ENCODE measurements around the gene S100A8.
A peak's percentile ranks its signal among the peaks of the same experiment; 100 is the strongest.
"Not testable (repeated sequence)": the region's sequence is repeated elsewhere in the genome, so short reads cannot be mapped to it uniquely, and the experiment has no call there.

Gene S100A8

DNA sequence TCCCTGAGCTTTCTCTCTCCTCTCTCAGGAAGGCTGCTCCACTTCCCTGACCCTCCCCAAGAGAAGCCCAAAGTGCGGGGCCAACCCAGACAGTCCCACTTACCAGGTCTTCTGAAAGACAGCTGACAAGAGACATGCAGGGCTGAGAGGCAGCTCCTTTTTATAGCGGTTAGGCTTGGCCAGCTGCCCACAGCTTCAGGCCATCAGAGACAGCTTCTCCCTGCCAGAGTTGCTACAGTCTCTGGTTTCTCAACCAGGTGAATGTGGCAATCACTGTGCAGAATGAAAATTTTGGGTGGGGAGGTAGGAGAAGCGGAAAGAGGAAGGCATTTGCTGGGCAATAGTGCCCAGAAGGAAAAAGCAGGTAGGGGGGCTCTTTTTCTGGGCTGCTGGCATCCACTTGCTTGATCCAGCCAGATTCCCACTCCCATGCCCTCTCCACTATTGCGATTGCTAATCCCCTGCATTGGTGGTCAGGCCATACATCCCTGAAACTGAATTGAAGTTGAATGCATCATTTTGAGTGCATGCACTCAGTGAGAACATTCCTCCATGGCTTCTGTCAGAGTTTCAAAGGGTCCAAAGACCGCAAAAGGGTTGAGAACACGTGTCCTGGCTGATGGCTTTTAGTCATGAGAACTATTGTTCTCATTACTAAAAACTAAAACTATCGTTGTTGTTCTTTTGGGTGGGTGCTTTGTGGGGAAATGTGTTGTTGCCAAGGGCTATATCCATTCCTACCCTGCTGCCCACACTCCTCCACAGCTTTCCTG is at the start of gene S100A8:
S100A8 (minus strand) TSS at position 136 of the 773 bp plus-strand sequence. CDS start 538 bp downstream, outside the sequence.
- no peak for DNase-seq

DNA sequence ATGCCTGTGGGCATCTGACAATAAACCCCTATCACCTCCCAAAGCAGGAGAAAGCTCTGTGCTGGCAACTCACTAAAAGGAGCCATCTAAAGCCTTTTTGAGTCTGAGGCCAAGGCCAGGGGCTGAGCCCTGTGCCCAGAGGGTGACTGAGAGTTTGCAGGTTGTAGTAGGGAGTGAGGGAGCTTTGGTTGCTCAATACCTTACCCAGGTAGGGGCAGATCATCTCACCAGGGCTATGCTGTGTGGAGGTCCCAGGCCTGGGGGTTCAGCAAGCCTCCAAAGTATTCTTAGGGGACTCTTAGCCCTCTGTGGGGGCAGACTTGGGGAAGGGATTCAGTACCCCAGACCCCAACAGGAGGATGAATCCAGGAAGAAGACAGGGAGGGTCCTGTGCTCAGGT is 48.4 kb upstream of the S100A8 start:
- DNase-seq, result no peak

DNA sequence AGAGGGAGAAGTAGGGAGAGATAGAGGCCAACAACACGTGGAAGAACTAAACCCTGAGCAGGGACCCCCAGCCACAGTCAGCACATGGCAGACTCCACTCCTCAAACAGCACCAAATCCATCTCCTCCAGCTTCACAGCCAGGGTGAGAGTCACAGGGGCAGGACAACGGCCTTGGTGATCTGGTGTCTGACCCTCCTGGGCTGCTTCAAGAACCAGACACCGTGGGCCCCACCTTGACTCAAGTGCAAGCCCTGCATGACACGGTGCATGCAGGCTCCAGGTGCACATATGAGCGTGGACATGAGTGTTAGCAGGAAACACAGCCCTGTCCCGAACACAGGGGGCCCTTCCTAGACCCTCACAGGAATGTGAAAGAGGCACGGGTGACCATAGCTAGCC is 47.7 kb upstream of the S100A8 start:
- no peak for DNase-seq

DNA sequence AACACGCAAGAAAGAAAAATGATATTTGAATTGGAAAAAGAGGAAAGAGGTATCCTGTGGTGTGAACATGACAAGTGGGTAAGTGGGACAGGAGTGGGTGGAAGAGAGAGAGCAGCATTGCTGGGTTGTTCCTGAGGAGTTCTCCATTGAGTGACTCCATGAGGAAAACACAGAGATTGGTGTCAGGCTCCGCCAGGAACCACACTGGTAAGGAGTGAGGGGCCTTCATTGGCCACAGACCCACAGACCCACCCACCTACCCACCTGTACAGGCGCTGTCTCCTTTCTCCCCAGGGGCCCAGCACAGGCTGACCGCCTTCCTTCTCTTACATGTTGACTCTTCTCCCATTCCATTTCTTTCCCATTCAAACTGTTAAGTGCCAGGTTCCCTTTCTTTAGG is 46.4 kb upstream of the S100A8 start:
- no peak for DNase-seq

DNA sequence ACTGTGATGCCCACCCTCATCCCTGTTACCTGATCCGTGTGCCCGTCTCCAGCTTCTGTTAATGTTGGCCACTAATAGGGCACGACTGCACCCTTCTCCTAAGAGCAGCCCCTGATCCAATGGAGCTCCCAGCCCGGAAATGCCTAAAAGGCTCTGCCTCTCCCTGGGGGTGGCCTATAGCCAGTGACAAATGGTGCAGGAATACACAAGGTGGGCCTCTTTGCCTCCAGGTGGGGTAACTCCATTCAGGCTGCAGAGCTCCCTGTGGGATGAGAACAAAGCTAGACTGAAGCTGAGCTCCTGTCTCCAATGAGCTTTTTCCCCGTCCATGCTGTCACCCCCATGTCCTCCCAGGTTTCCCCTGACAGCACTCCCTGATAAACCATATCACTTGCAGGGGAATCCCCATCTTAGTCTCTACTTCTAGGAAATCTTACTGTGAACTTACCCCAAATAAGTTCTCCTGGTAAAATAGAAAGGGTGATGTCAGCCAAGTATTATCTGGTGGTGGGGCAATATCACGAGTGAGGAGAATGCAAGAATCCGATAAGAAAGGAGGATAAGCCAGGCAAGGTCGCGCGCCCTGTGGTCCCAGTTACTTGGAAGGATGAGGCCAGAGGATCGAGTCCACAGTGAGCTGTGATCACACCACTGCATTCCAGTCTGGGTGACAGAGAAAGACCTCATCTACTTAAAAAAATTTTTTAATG is 44.0 kb upstream of the S100A8 start:
- no peak for DNase-seq

DNA sequence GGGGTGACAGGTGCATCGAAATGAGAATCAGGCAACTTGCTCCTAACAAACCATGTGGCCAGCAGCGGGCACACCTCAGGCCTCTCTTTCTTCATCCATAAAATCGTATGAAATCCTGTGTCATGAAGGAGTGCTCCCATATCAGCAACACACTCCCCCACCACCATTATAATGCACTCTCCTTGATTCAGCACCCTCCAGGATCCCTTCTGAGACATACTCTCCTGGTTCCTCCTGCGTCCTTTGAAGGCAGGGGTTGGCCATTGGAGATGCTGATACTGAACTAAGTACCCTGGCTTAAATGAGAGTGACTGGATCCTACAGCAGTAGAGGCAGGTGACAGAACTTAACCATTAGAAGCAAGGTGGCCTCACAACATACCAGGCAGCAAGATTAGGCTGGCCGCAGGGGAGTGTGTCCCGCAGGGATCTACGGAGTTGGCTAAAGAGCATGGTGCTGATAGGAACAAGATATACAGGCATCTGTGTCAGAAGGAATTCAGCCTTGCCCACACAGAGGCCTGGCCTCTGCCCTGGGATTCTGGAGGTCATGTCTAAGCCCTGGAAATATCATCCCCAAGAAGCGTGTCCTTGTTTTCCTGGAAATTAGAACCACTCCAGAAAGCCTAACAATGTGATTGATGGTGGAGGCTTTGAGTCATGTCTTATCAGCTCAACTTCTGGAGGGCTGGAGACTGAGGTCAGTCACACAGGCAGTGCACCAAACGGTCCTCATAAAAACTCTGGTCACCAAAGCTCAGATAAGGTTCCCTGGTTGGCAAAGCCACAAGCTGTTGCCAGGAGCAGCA is 42.2 kb upstream of the S100A8 start:
- no peak for DNase-seq

DNA sequence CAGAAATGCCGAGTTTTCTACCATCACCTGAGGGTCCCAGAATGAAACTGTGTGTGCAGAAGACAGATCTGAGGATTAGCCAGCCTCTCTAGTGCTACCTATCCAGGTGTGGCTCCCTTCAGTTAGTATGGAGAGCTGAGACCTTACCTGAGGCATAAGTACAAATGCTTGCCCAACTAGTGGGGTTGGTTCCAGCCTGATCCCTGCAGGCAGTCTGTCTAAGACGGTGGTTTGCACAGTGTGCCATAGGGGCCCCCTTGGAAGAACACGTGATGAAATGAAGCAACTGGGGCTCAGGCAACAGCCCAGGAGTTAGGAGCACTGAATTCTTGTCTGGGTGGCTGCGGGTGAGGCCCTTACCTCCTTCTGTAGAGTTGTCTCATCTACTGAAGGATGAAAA is 41.1 kb upstream of the S100A8 start:
- DNase-seq, result no peak

DNA sequence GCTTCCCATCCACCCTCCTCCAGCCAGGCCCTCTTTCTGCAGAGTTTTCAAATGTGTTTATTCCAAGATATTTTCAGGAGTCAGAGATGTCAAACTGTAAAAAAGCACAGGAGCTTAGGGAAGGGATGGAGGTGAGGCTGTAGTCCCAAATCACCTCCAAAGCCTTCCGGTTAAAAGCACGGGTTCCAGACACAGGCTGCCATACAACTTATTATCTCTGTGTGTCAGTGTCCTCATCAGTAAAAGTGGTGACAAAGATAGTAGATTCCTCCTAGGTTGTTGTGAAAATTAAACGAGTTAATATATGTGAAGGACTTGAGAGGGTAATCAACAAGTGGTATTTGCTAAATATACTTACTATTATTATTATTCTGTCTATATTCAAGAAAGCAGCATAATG is 40.6 kb upstream of the S100A8 start:
- DNase-seq, result no peak

DNA sequence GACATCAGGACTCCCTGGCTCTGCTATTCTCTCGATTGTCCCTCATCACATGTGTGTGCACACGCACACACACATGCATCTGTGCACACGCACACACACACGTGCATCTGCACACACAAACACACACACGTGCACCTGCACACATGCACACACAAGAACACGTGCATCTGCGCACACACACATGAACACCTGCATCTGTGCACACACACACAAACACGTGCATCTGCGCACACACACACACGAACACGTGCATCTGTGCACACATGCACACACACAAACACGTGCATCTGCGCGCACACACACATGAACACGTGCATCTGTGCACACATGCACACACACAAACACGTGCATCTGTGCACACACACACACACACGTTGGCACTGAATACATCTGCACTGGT is 40.1 kb upstream of the S100A8 start:
- no peak for DNase-seq

DNA sequence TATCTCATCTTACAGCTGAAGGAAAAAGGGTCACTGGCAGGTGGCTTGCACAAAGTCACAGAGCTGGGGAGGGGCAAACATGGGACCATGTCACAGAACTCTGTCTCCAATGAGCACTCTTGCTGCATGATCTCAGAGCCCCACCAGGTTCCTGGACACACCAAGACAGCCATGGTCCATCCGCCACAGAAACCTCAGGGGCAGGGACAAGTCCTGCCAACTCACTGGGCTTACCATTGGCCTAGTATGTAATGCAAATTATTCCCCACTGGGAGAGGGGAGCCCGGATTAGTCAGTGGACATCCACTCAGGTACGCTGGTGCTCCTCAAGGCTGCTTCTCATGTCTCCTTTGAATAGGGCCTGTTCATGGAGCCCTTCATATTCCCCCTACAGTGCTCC is 39.7 kb upstream of the S100A8 start:
- no peak for DNase-seq

DNA sequence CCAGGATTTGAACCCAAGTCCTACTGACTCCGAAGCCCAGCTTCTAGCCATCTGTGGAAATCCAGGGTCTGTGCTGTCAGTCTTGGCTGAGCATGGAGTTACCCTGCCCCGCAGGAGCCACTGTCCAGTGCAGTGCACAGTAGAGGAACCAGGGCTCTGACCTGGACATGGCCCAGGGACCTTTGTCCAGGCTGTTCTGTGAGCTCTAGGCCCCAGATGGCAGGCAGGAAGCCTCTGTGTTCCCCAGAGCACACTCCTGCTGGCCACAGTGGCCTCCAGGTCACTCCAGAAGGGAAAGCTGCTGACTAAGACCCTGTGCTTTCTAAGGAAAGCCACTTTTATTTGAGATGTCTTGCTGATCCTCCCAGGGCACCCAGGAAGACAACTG is 39.3 kb upstream of the S100A8 start:
- no peak for DNase-seq

DNA sequence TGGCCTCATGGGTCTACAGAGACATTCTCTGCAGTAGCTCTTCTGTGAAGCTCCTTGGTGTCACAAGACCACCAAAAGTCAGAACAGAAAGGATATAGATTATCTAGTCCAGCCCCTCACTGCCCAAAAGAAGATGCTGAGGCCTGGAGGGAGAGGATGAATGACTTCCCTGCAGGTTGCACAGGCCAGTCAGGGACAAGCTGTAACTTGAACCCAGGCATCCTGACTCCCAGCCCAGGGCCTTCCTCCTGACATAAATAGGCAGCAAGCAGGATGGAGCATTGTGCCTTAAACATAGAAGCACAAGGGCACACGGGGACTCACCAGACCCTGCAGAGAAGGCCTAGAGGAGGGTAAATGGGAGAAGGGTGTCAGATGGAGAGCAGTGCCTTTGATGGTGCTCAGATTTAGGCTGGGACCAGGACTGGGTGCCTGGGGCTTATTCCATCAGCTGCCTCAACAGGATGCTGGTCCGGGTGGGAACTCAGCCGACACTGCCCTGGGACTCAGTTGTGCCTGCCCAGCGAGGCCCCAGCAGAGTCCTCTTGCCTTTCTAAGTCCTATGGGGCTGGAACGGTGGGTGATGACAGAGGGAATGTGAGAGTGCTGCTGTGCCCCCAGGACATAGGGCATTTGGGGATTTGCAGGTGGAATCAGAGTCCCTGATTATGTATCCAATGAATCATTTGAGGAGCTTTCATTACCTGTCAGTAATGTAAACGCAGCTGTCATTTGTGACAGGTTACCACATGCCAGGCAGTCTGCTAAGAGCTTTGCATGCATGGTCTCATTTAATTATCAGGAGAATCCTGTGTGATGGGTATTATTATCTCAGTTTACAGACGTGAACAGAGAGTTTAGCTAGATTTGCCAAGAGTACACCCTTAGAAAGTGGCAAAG is 38.6 kb upstream of the S100A8 start:
- no peak for DNase-seq

DNA sequence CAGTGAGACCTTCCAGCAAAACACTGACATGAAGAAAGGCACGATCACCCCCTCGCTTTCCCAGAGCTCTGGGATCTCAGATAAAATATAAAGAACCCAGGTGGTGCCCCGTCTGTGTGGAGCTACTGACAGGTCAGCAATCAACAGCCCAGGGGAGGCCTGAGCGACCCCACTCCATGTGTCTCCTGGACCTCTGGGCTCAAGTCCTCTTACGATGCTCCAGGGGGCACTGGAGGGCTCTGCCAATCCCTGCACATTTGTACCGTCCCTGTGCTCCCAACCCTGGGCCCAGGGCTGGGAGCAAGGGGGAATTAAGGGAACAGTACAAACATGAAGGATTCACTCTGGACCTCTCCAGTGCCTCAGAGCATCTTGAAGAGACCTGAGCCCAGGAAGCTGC is 37.9 kb upstream of the S100A8 start:
- DNase-seq, result no peak

DNA sequence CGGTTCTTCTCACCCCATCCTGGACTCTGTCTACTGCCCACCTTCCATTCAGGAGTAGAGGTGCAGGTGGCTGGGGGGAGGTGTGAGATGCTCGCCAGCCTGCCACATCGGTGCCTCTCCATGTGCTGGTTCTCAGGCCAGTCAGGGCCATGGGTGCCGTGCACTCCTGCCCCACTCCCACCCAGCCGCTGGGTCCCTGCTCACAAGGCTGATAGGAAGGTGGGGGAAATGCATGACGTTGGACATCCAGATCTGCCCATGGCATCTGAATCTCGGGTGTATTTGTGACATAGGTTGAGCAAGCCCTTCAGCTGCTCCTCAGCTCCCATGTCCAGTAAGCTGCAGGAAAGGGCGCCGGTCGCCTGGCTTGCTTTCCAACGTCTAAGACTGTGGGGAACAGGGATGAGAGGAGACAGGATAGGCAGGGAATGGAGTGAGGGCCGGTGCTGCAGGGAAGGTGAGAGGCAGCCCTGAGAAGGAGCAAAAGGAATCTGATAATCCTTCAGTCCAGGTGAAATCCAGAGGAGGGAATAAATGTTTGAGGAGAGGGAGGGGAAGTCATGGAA is 37.3 kb upstream of the S100A8 start:
- DNase-seq, result no peak

DNA sequence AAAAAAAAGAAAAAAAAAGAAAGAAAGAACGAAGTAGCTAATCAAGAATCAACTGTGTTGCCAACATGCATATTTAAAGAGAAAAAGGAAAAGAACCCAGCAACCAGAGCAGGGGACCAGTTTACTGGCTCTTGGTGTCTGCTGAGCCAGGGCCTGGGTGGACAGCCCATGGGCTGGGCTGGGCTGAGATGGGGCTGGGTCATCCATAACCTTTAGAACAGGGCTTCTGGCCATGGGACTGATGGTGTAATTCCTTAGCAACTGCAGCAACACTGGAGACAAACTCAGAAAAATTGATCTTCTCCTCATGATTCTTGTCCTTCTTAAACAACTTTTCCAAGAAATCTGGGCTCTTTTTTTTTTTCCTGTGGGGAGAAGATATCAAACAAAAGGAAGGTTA is 35.9 kb upstream of the S100A8 start:
- DNase-seq, result no peak

DNA sequence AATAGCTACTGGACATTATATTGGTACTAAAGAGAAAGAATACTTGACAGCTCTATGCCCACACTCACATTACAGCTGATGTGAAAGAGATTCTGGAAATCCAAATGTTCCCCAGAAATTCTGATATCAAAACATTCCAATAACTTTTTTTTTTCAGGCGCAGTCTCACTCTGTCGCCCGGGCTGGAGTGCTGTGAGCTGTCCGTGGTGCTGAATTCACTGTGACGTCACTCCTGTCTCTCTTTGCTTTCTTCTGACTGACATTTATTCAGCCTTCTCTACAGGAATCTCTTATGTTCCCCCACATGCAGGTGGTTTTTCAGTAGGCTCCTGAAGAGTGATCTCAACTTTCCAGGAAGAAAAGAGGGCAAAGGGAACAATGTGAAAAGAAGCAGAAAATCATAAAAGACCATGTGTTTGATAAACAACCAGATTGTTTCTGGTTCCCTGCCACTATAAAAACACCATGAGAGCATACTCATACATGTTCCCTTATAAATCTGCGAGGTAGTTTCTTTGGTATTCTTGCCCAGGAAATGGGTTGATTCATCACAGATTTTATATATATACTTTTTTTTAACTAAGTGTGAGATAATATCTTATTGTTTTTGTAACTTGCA is 31.7 kb upstream of the S100A8 start:
- peak; percentile 66 for DNase-seq

DNA sequence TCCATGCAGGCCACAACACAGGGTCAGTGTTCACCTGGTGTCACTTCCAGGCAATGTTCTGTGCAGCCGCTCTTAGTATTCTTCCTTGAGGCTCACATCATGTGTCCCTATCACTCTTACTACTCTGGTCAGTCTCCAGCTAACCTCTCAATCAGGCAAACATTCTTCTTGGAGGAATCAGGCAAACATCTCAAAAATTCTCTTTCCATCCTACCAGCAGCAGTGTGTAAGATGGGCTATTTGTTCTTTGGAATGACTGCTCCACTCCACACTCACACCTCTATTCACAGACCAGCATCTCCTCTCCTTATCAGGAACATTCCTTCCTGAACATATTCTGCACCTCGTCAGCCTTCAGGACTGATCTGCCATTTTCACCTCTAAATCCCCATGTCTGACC is 29.4 kb upstream of the S100A8 start:
- no peak for DNase-seq

DNA sequence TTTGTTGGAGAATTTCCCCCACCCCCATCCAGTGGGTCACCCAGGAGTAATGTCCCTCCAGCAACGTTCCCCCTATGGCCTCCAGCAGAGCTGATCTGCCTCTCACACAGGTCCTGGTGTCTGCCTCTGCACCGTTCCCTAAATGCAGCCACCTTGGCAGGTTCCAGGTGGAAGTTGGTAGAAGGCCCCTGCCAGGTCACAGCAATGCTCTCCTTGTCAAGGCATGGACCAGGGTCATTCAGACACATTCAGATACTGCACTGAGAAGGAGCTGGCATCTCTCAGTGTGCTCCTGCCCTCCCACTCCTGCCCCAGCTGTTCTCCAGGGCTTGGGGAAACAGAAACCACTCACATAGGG is 28.5 kb upstream of the S100A8 start:
- not testable (repeated sequence) for DNase-seq

DNA sequence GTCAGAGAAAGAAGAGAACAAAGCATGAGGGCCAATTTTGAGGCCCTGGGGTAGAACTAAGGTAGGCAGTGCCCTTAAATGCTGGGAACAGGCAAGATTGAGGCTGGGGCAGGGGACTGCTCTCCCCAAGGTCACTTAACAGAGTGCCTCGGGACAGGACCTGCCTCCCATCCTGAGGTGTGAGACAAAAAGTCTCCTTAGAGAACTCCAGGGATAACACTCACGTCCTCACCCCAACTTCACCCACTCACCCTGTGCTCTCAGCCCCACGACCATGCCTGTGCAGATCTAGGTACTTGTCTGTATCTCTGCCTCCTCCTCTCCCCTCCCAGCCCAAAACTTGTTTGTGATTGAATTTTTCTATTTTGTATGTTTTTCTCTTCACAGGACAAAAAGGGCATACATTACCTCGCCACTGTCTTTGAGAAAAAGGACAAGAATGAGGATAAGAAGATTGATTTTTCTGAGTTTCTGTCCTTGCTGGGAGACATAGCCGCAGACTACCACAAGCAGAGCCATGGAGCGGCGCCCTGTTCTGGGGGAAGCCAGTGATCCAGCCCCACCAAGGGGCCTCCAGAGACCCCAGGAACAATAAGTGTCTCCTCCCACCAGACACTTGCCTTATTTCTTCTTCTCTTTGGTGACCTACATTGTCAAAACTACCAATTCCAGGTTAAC is 28.0 kb upstream of the S100A8 start:
- not testable (repeated sequence) for DNase-seq

DNA sequence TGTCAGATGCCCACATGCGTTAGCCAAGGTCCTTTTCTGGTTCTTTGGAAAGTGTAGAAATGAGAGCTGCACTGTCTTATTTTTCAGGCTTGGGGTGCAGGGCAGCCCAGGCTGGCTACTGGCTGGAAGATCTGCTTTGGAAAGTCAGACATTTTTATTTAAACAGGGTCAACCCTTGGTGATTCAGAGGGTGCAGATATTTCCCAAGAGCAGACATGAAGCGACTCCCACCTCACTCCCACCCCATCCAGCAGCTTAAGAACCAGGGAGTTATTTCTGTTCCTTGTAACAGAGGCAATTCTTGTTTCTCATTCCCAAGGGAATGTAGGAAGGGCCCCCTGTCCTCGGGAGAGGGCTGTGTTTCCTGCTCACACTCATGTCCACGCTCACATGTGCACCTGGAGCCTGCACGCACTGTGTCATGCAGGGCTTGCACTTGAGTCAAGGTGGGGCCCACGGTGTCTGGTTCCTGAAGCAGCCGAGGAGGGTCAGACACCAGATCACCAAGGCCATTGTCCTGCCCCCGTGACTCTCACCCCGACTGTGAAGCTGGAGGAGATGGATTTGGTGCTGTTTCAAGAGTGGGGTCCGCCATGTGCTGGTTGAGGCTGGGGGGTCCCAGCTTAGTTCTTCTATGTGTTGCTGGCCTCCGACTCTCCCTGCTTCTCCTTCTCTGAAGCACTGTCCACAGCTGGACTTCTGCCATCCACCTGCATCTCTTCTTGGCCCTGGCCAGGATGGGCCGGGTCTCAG is 26.4 kb upstream of the S100A8 start:
- no peak for DNase-seq
